Muscle layer of duodenum (tissue), 2 donors: Measurements from ENCODE around the gene DPYSL4.

ENCODE experiments used
- H3K27ac ChIP-seq: one replicate; pipeline ENCODE4 v1.7.0; 2013; ENCODE audit warnings: mild to moderate bottlenecking, low read length
- H3K27me3 ChIP-seq: one replicate; pipeline ENCODE4 v1.7.0; 2013; ENCODE audit warnings: low read depth, mild to moderate bottlenecking, control low read depth, low read length
- H3K36me3 ChIP-seq, 2 donors: one replicate each; pipeline ENCODE4 v1.7.0; 2013; ENCODE audit warnings: low read length in 2 of 2, control low read depth in 1 of 2, mild to moderate bottlenecking in 1 of 2; ENCODE audit not compliant: insufficient read depth in 2 of 2, control insufficient read depth in 1 of 2
- H3K4me1 ChIP-seq, 2 donors: one replicate each; pipeline ENCODE4 v1.7.0; 2013; ENCODE audit warnings: low read length in 2 of 2, mild to moderate bottlenecking in 2 of 2, control low read depth in 1 of 2, moderate library complexity in 1 of 2; ENCODE audit not compliant: insufficient read depth in 2 of 2, control insufficient read depth in 1 of 2
- H3K4me3 ChIP-seq, 2 donors: one replicate each; pipeline ENCODE4 v1.7.0; 2013; ENCODE audit warnings: low read length in 2 of 2, low read depth in 1 of 2, mild to moderate bottlenecking in 1 of 2
- H3K9me3 ChIP-seq, 2 donors: one replicate each; pipeline ENCODE4 v1.7.0; 2013; ENCODE audit warnings: low read length in 2 of 2, control low read depth in 1 of 2, mild to moderate bottlenecking in 1 of 2; ENCODE audit not compliant: control insufficient read depth in 1 of 2
- donor health status: healthy.

DPYSL4 gene

GRCh38 chr10:132201111-132201969, 14.6 kb downstream of the DPYSL4 start:
- no peak overlapping the region for H3K27ac ChIP-seq
- H3K4me1 ChIP-seq: no peaks in the 10 kb centered on the region
- no peaks in the 10 kb centered on the region for H3K9me3 ChIP-seq
- H3K27me3 ChIP-seq: no peaks in the 10 kb centered on the region
- H3K36me3 ChIP-seq: no peaks in the 10 kb centered on the region
- H3K4me3 ChIP-seq: no peak overlapping the region

- no peak overlapping the region for H3K4me3 ChIP-seq
- H3K9me3 ChIP-seq: no peaks in the 10 kb centered on the region
- H3K27ac ChIP-seq: no peak overlapping the region
- no peaks in the 10 kb centered on the region for H3K36me3 ChIP-seq
- no peaks in the 10 kb centered on the region for H3K27me3 ChIP-seq
- no peaks in the 10 kb centered on the region for H3K4me1 ChIP-seq
Measured at GRCh38 chr10:132202070-132202970, 15.6 kb downstream of the DPYSL4 start.

- Histone ChIP-seq H3K27ac (no peak overlapping the region), H3K4me1 (no peaks in the 10 kb centered on the region), H3K4me3 (no peak overlapping the region), H3K36me3 (no peaks in the 10 kb centered on the region), H3K9me3 (no peaks in the 10 kb centered on the region), H3K27me3 (no peaks in the 10 kb centered on the region)
Measured at GRCh38 chr10:132203256-132204077, 16.7 kb downstream of the DPYSL4 start.

- Histone ChIP-seq H3K27me3 (no peaks in the 10 kb centered on the region), H3K9me3 (no peaks in the 10 kb centered on the region), H3K4me3 (no peak overlapping the region), H3K4me1 (no peaks in the 10 kb centered on the region), H3K27ac (no peak overlapping the region), H3K36me3 (no peaks in the 10 kb centered on the region)
Measured at GRCh38 chr10:132204078-132204780, 17.5 kb downstream of the DPYSL4 start.

- Histone ChIP-seq H3K4me1 (no peaks in the 10 kb centered on the region), H3K27ac (no peak overlapping the region), H3K27me3 (no peaks in the 10 kb centered on the region), H3K36me3 (no peaks in the 10 kb centered on the region), H3K9me3 (no peaks in the 10 kb centered on the region), H3K4me3 (no peak overlapping the region)
Measured at GRCh38 chr10:132204781-132205473, 18.2 kb downstream of the DPYSL4 start.

- Histone ChIP-seq H3K27ac (no peak overlapping the region), H3K36me3 (no peaks in the 10 kb centered on the region), H3K27me3 (no peaks in the 10 kb centered on the region), H3K4me1 (no peaks in the 10 kb centered on the region), H3K9me3 (no peaks in the 10 kb centered on the region), H3K4me3 (no peak overlapping the region)
Measured at GRCh38 chr10:132205650-132206376, 19.1 kb downstream of the DPYSL4 start.

GRCh38 chr10:132206377-132206745, 19.6 kb downstream of the DPYSL4 start:
- Histone ChIP-seq H3K4me1 (no peaks in the 10 kb centered on the region), H3K4me3 (no peak overlapping the region), H3K9me3 (no peaks in the 10 kb centered on the region), H3K36me3 (no peaks in the 10 kb centered on the region), H3K27ac (no peak overlapping the region), H3K27me3 (no peaks in the 10 kb centered on the region)

GRCh38 chr10:132206806-132207535, 20.2 kb downstream of the DPYSL4 start:
- Histone ChIP-seq H3K4me1 (no peaks in the 10 kb centered on the region), H3K36me3 (no peaks in the 10 kb centered on the region), H3K27me3 (no peaks in the 10 kb centered on the region), H3K4me3 (no peak overlapping the region), H3K27ac (no peak overlapping the region), H3K9me3 (no peaks in the 10 kb centered on the region)

GRCh38 chr10:132207536-132208461, 21.1 kb downstream of the DPYSL4 start:
- Histone ChIP-seq H3K4me1 (no peaks in the 10 kb centered on the region), H3K27ac (no peak overlapping the region), H3K36me3 (peaks cover 0 to 3% of the 10 kb centered on the region in 2 donors), H3K27me3 (no peaks in the 10 kb centered on the region), H3K4me3 (no peak overlapping the region), H3K9me3 (no peaks in the 10 kb centered on the region)
